ENCODE data around the gene NXNL2. TPM values are rescaled to one million over a fixed set of nuclear protein-coding genes. Genes with fewer than 3 reads are reported as not detected.

NXNL2 gene
- total RNA-seq, 1 experiment from 2014 or later = 1.4 TPM

DNA sequence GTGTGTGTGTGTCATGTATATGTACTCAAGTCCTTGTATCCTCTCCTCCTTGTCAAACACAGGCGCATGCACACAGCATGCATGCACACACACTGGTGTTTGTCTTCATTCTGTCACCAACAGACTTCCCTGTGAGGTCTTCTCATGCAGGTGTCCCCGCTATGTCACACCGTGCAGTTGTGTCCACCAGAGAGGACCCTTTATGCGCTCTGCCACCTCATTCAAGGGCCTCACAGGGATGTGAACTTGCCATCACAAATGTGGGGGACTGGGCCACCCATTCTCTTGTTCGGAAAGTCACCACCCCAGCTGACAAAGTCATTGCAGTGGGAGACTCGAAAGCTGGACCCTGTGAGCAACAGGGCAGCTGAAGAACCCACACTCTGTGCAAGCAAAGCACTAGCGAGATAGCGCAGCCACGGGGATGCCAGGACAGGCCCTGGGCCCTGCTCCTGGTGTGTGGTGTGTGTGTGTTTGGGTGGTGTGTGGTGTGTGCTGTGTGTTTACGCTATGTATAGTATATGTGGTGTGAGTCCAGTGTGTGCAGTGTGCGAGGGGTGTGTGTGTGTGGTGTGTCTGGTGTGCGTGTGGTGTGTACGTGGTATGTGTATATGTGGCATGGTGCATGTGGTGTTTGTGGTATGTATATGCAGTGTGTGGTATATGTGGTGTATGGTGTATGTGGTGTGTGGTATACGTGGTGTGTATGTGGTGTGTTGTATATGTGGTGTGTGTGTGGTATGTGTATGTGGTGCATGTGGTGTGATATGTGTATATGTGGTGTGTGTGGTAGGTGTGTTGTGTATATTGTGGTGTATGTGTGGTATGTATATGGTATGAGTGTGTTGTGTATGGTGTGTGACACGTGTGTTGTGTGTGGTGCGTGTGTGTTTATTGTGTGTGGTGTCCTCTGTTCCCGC is 30.9 kb upstream of the NXNL2 start:
- no peaks in the 10 kb centered on the region for H3K27me3 Mint-ChIP-seq (ENCODE audit: unreplicated experiment)
- no peaks in the 10 kb centered on the region for H3K36me3 Mint-ChIP-seq (ENCODE audit: insufficient read depth, unreplicated experiment)
- no peaks in the 10 kb centered on the region for H3K9me3 Mint-ChIP-seq (ENCODE audit: low read depth, unreplicated experiment)
- H3K4me1 Mint-ChIP-seq (ENCODE audit: low read depth, unreplicated experiment) = no peaks in the 10 kb centered on the region
- no peak for DNase-seq
- intact Hi-C loops (cut with micrococcal nuclease; ENCODE audit: unreplicated experiment) = no loop called here
- no TSS peak for BruUV-seq (replicated peaks)
- no peak overlapping the region for H3K27ac Mint-ChIP-seq (ENCODE audit: unreplicated experiment)
- CTCF ChIA-PET = interaction anchor here (0.6 kb wide), 1 partner anchor 216 kb away, joined by 3 read pairs; no protein-coding TSS in a partner anchor
- no peak for TF ChIP-seq CTCF (IDR thresholded peaks at IDR 0.05; ENCODE audit: unreplicated experiment)
- H3K4me3 Mint-ChIP-seq (ENCODE audit: low read depth, unreplicated experiment) = no peak overlapping the region

GRCh38 chr9:88508326-88508725 is 26.7 kb upstream of the NXNL2 start:
- no TSS peak for BruUV-seq (replicated peaks)

GRCh38 chr9:88511906-88512305 is 23.1 kb upstream of the NXNL2 start:
- no peak for TF ChIP-seq CTCF (IDR thresholded peaks at IDR 0.05; ENCODE audit: unreplicated experiment)
- Mint-ChIP-seq H3K9me3 (ENCODE audit: low read depth, unreplicated experiment) (no peaks in the 10 kb centered on the region), H3K4me3 (ENCODE audit: low read depth, unreplicated experiment) (no peak overlapping the region), H3K27me3 (ENCODE audit: unreplicated experiment) (no peaks in the 10 kb centered on the region), H3K36me3 (ENCODE audit: insufficient read depth, unreplicated experiment) (no peaks in the 10 kb centered on the region), H3K27ac (ENCODE audit: unreplicated experiment) (no peak overlapping the region), H3K4me1 (ENCODE audit: low read depth, unreplicated experiment) (peaks cover 9% of the 10 kb centered on the region)
- intact Hi-C loops (cut with micrococcal nuclease; ENCODE audit: unreplicated experiment) = no loop called here
- CTCF ChIA-PET = no interaction called here
- DNase-seq = no peak
- BruUV-seq (replicated peaks) = no TSS peak

More at GRCh38 chr9:88508326-88508725, 26.7 kb upstream of the NXNL2 start:
- H3K27ac Mint-ChIP-seq (ENCODE audit: unreplicated experiment) = no peak overlapping the region
- no peak for DNase-seq
- no peak overlapping the region for H3K4me3 Mint-ChIP-seq (ENCODE audit: low read depth, unreplicated experiment)
- H3K4me1 Mint-ChIP-seq (ENCODE audit: low read depth, unreplicated experiment) = peaks cover 9% of the 10 kb centered on the region
- no peaks in the 10 kb centered on the region for H3K36me3 Mint-ChIP-seq (ENCODE audit: insufficient read depth, unreplicated experiment)
- H3K9me3 Mint-ChIP-seq (ENCODE audit: low read depth, unreplicated experiment) = no peaks in the 10 kb centered on the region
- intact Hi-C loops (cut with micrococcal nuclease; ENCODE audit: unreplicated experiment) = no loop called here
- no peak for TF ChIP-seq CTCF (IDR thresholded peaks at IDR 0.05; ENCODE audit: unreplicated experiment)
- no peaks in the 10 kb centered on the region for H3K27me3 Mint-ChIP-seq (ENCODE audit: unreplicated experiment)
- CTCF ChIA-PET = no interaction called here

DNA sequence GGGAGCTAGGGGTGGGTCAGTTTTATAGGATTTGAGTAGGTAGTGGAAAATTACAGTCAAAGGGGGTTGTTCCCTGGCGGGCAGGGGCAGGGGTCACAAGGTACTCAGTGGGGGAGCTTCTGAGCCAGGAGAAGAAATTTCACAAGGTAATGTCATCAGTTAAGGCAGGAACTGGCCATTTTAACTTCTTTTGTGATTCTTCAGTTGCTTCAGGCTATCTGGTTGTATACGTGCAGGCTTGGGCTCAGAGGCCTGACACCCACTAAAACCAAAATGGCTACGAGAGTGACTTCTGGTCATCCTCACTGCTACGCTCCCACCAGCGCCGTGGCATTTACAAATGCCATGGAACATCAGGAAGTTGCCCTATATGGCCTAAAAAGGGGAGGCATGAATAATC is 20.7 kb upstream of the NXNL2 start:
- no peaks in the 10 kb centered on the region for H3K9me3 Mint-ChIP-seq (ENCODE audit: low read depth, unreplicated experiment)
- H3K36me3 Mint-ChIP-seq (ENCODE audit: insufficient read depth, unreplicated experiment) = no peaks in the 10 kb centered on the region
- CTCF ChIA-PET = interaction anchor here (0.6 kb wide), 1 partner anchor 44 kb away, joined by 6 read pairs; no protein-coding TSS in a partner anchor
- BruUV-seq (replicated peaks) = no TSS peak
- no peak overlapping the region for H3K4me3 Mint-ChIP-seq (ENCODE audit: low read depth, unreplicated experiment)
- H3K27me3 Mint-ChIP-seq (ENCODE audit: unreplicated experiment) = no peaks in the 10 kb centered on the region
- intact Hi-C loops (cut with micrococcal nuclease; ENCODE audit: unreplicated experiment) = no loop called here
- peaks cover 9% of the 10 kb centered on the region for H3K4me1 Mint-ChIP-seq (ENCODE audit: low read depth, unreplicated experiment)
- no peak overlapping the region for H3K27ac Mint-ChIP-seq (ENCODE audit: unreplicated experiment)
- no peak for DNase-seq
- no peak for TF ChIP-seq CTCF (IDR thresholded peaks at IDR 0.05; ENCODE audit: unreplicated experiment)
